Activated gamma-delta T cell treated with anti-CD3 and anti-CD28 coated beads, Interleukin-2, amount 50 U/mL, for 16 hours (primary cell): ENCODE data around the gene NOP56.
"Not testable (repeated sequence)": the region's sequence is repeated elsewhere in the genome, so short reads cannot be mapped to it uniquely, and the experiment has no call there.

Experiments used
- DNase-seq: peaks from one replicate; pipeline ENCODE4 v3.0.0-alpha.2; 2020; ENCODE audit warnings: low read depth

The NOP56 gene

GRCh38 chr20:2643708-2644107 lies 8.7 kb upstream of the NOP56 start:
- no peak for DNase-seq

DNA sequence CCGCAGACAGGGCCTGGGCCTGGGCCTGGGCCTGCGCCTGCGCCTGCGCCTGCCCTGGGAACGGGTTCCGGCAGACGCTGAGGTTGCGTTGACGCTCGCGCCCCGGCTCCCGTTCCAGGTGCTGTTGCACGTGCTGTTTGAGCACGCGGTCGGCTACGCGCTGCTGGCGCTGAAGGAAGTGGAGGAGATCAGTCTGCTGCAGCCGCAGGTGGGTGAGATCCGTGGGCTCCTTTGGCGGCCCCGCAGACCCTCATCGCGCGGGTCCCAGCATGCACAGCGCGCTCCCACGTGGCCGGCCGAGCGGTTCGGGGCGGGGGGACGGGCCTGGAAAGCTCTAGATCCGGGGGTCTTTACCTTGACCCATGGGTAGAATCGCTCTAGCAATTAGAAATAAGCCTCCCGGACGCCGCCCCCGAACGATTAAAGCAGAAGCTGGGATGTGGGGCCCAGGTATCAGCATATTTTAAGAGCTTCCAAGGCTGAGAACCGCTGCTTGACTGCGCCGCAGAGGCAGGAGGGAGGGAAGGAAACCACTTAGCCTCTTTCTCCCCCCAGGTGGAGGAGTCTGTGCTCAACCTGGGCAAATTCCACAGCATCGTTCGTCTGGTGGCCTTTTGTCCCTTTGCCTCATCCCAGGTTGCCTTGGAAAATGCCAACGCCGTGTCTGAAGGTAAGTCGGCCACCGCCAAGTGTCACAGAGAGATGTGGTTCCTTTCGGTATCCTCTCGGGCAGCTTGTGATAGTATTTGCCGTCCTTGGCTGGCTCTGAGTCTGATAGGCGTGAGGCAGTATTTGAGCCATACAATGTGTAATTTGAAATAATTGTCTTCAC lies 508 bp downstream of the NOP56 start:
- DNase-seq: peak; percentile 28

DNA sequence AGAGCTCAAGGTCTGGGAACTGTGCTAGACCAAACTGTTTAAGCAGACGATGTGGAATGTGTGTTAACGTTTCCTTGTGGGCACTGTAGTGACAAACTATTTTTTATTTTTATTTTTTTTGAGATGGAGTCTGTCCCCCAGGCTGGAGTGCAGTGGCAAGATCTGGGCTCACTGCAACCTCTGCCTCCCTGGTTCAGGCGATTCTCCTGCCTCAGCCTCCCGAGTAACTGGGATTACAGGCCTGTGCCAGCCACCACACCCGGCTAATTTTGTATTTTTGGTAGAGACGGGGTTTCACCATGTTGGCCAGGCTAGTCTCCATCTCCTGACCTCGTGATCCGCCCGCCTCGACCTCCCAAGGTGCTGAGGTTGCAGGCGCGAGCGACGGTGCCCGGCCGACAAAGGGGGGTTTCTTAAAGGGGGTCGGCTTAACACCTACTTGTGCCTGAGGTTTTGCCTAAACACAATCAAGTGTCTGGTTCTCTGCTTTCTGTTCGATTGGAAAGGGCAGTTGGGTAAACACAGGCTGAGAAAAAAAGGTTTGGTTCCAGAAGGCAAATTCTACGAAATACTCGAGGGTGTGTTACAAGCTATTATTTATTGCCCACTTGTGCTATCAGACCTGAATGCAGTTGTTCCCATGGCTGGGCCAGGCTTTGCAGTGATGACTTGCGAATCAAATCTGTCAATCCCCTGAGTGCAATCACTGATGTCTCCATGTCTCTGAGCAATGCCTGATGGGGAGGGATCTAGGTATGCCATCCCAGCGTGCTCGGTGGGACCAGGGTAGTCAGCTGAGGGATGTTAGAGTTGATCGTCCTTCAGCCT lies 1.3 kb downstream of the NOP56 start:
- DNase-seq: no peak

DNA sequence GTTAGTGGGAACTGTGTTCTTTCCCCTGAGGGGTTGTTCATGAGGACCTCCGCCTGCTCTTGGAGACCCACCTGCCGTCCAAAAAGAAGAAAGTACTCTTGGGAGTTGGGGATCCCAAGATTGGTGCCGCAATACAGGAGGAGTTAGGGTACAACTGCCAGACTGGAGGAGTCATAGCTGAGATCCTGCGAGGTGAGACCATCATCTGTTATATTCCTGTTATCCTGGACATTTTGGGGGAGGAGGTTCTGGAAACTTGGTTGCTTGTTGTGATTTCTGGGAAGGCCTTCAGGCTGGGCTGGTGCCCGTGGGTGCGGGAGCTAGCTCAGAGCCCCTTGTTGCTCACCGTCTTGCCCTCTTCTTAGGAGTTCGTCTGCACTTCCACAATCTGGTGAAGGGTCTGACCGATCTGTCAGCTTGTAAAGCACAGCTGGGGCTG lies 2.0 kb downstream of the NOP56 start:
- no peak for DNase-seq

- DNase-seq: no peak
Measured at GRCh38 chr20:2654831-2655230, 2.4 kb downstream of the NOP56 start.

DNA sequence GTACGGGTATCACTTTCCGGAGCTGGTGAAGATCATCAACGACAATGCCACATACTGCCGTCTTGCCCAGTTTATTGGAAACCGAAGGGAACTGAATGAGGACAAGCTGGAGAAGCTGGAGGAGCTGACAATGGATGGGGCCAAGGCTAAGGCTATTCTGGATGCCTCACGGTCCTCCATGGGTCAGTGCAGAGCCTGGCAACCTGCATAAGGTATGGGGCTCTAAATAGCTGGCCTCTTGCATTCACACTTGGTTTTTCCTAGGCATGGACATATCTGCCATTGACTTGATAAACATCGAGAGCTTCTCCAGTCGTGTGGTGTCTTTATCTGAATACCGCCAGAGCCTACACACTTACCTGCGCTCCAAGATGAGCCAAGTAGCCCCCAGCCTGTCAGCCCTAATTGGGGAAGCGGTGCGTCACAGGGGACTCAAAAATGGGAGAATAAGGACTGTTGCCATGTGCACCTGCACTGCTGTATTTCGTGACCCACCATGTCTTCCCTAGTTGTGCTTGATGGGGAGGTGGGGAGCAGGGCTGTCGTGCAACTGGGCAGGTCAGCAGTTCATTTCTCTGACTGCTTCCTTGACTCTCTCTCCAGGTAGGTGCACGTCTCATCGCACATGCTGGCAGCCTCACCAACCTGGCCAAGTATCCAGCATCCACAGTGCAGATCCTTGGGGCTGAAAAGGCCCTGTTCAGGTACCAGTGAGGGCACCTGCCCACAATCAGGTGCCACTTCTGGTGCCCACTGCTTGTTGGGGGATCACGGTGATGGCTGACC lies 3.1 kb downstream of the NOP56 start:
- no peak for DNase-seq

- no peak for DNase-seq
Measured at GRCh38 chr20:2656471-2657117, 4.2 kb downstream of the NOP56 start.

- DNase-seq: no peak
Measured at GRCh38 chr20:2657241-2657640, 4.8 kb downstream of the NOP56 start.

DNA sequence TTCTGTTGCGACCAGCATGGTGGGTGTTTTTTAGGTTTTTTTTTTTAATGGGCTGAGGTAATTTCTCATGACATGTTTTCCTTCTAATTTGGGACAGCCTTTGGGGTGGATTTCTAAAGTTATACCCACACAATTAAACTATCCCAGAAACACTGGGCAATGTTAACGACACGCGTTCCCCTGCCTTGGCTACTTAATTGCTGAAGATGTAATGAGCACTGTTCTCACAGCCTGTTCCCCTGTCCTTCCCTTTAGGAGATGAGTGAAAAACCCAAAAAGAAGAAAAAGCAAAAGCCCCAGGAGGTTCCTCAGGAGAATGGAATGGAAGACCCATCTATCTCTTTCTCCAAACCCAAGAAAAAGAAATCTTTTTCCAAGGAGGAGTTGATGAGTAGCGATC lies 5.2 kb downstream of the NOP56 start:
- DNase-seq: no peak

DNA sequence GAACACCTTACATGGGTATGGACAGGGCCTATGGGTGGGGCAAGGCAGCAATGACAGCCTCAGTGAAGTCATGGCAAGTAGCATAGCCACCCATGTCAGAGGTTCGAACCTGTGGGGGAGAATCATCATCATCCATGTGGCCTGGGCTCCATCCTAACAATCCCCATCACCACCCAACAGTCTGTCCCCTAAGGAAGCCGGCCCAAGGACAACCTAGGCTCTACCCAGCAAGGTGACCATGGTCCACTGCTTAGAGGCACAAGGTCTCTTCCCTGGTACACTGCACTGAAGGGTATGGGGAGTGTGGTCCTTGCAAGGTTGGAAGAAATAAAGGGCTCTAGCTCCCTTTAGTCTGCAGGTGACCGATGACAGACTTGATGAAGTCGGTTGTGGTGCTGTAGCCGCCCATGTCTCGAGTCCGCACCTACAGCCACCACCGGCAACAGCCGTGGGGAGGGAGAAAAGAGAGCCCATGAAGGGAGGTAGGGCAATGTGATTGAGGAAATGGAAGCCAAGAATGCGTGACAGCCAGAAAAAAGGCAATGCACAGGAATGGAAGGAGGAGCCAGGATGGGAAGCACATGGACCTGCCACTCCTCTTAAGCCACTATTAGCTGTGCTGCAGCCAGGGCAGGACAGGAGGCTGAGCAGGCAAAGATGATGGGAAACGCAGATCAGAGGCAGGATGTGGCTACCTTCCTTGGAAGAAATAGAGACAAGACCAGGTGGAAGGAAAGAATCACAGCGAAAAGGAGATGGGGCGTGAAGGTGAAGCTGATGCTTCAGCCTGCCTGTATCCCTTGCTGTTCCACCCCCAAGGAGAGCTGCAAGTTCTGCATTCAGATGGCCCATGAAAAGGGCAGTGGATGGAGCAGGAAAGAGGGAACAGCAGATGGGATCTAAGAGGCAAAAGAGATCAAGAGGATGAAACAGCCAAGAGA lies 6.3 kb downstream of the NOP56 start:
- DNase-seq: no peak

- DNase-seq: no peak
Measured at GRCh38 chr20:2659547-2659946, 7.1 kb downstream of the NOP56 start.

GRCh38 chr20:2663364-2663886 lies 11.0 kb downstream of the NOP56 start:
- no peak for DNase-seq

DNA sequence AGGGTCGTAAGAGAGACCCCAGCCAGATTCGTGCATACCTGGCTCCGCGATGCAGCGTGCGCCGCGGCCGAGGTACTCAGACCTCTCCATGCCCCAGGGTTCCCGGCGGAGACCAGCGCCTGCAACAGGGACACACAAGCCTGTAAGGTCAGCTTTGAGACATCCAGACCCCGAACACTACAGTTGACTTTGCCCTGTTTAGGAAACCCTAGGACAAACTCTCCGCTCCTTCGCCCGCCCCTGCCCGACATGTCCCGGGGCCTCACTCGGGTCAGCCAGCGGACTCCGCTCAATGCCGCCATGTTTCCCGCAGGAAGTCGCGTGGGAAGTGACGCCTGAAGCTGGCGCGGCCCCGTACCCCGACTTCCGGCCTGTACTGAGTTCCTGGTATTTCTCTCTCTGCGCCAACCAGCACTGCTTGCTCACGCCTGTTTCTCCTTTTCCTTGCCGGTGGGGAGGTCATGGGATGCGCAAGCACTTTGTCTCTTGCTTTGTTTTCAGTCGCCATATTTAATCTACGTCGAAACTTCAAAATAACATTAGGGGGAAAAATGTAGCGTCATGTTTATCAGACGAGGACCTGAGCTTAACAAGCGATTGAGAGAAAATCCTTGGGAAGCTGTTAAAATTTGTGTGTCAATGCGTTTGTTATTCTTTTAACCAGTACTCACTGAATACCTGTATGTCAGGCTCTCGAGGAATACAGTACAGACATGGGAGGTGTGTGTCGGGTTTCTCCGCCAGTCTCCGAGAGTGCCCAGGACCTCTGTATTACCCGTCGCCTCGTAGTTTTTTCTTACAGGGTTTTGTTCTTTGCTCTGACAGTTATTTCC lies 11.7 kb downstream of the NOP56 start, which contains the start of gene IDH3B:
Gene IDH3B, minus strand, starts transcription at position 330 of the 833 bp plus-strand sequence. Its CDS starts 28 bp downstream, at position 302.
- DNase-seq: peak; percentile 90

GRCh38 chr20:2671977-2672376 lies 19.5 kb downstream of the NOP56 start:
- DNase-seq: no peak

GRCh38 chr20:2672446-2672845 lies 20.0 kb downstream of the NOP56 start:
- no peak for DNase-seq

GRCh38 chr20:2673453-2673852 lies 21.0 kb downstream of the NOP56 start:
- DNase-seq: no peak

GRCh38 chr20:2680046-2680445 lies 27.6 kb downstream of the NOP56 start:
- no peak for DNase-seq

GRCh38 chr20:2682040-2682439 lies 29.6 kb downstream of the NOP56 start:
- DNase-seq: not testable (repeated sequence)

DNA sequence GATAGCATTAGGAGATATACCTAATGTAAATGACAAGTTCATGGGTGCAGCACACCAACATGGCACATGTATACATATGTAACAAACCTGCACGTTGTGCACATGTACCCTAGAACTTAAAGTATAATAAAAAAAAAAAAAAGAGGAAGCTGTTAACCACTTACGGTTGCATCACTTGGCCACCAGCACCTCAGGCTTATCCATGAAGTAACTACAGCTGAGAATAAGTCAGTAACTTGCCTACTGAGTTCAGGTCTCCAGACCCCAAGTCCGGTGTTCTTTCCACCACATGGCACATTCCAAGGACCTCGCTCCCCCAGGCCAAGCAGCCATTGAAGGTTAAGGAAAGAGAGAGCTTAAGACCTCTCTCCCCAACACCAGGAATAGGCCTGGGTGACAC lies 32.4 kb downstream of the NOP56 start:
- DNase-seq: not testable (repeated sequence)
